SH-SY5Y (cell line): Measurements from ENCODE around the gene NNMT.

Experiments used
- GATA2 ChIP-seq: IDR thresholded peaks from 2 replicates; pipeline ENCODE4 v1.6.1; 2011; ENCODE audit warnings: mild to moderate bottlenecking, low read depth, low read length
- GATA3 ChIP-seq: IDR thresholded peaks from 2 replicates; pipeline ENCODE4 v1.6.1; 2011; ENCODE audit warnings: low read depth, mild to moderate bottlenecking, low read length, moderate library complexity

- TF ChIP-seq GATA2 (no peak), GATA3 (no peak)
Observed at GRCh38 chr11:114259124-114259526, 37.1 kb upstream of the NNMT start.
